NCI-H2227 (cell line): Measurements from ENCODE around the gene CENATAC.
"Not testable (repeated sequence)": the region's sequence is repeated elsewhere in the genome, so short reads cannot be mapped to it uniquely, and the experiment has no call there.

ENCODE experiments used
- DNase-seq: peaks from one replicate; lab custom pipeline; 2025; ENCODE audit not compliant: unreplicated experiment; lab: John Stamatoyannopoulos, UW

CENATAC gene

DNA sequence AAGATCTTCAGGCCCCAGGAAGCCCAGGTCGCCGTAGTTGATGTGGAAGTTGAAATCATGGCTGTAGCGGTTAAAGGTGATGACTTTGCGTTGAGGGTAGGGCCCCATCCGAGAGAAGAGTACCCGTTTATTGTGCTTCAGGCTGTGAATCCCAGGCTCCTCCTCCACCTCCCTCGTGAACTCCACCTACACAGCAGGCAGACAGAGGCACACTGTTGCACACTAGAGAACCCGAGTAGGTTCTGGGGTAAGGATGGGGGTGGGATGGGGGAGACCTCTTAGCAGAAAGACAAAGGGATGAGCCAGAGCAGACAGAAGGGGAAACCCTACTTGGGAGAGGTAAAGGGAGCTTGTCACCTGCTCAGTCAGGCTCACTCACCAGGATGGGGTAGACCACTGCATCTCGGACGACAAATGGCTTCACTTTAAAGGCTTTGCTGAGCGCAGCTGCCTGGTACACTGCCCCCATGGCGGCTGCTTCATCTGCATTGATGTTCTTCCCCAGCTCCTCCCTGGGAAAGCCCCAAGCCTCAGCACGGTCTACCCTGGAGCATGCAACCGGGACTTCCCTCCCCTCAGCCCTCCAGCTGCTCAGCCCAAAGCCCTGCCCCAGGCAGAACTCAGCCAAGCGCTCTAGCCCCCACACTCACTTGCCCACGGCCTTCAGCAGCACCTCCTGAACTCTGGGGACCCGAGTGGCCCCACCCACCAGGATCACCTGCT, 53.7 kb downstream of the CENATAC start:
- DNase-seq = no peak

DNA sequence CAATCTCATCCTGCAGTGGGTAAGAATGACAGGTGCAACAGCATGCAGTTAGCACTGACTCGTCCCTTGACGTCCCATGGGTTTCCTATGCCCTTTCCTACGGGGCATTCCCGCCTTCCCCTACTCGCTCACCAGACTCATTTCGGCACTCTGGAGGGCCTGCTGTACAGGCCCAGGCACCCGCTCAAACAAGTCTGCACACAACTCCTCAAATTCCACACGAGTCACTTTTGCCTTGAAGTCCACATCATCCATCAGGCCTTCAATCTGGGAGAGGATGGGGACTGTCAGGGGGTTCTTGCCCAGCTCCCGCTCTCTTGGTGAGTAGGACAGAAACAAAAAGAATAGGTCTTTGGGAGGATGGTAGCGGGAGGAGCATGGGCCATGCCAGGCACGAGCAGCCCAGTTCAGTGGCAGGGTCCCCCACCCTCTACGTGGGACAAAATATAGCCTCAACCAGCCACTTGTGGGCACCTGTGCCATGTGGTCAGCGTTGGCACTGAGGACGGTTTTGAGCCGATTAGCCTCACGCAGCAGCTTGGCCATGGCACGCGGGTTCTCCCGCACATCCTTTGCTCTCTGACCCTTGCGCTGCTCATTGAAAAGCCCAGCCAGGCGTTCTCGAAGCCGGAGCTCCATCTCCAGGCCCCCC, 54.4 kb downstream of the CENATAC start:
- DNase-seq = no peak

DNA sequence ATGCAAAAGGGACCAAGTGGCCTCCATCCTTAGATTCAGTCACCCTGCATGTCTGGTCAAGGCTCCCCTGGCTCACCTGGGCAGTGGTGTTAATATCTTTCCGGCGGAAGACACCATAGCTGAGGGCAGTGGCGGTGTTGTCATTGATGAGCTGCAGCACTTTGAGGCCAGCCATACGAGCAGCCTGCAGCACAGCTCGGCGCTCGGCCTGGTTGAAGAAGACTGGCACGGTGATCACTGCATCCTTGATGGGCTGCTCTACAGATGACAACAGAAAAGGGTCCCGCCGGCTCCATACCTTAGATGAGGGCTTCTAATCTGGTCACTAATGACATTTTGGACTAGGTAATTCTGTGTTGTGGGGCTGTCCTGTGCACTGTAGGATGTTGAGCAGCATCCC, 56.5 kb downstream of the CENATAC start:
- DNase-seq = no peak

DNA sequence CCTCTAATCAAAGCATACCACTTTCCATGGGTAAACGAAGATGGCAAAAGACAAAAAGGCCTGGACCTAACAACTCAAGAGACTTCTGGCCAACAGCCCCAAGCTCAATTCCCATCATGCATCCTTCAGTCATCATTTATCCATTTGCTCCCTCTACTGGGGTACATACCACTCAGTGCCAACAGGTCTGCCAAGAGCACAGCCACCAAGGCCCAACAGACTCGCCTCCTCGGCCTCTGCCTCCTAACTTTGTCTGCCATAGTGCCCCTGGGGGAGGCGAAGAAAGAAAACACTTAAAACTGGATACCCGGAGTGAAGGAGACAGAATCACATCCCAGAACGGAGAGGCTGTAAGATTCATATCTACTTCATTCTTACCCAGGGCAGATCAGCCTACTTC, 58.0 kb downstream of the CENATAC start:
- no peak for DNase-seq

DNA sequence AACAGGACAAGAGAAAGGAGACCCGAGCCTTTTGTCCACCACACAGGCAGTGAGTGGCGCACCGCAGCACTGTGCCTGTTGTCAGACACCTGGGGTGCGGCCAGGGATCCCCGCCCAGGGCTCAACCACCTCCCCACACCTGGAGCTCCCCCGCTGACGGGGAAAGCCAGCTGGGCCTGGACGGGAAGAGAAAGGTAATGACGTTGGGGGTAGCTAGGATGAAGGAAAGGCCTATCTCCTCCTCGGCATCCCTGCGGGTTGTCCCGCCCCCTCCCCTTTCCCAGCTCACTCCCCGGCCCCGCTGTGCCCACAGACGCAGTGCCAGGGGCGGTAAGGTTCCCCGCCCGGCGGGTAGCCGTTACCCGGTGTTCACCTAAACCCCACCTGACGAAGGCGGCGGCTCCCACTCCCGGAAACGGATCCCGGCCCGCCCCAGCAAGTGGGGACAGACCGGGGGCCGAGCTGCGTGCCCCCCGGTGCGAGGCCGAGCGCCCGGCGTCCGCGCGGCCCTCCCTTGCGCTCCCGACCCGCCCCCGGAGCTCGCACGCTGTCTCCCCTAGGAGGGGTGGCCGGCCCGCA, 58.6 kb downstream of the CENATAC start:
- DNase-seq = peak; percentile 42

DNA sequence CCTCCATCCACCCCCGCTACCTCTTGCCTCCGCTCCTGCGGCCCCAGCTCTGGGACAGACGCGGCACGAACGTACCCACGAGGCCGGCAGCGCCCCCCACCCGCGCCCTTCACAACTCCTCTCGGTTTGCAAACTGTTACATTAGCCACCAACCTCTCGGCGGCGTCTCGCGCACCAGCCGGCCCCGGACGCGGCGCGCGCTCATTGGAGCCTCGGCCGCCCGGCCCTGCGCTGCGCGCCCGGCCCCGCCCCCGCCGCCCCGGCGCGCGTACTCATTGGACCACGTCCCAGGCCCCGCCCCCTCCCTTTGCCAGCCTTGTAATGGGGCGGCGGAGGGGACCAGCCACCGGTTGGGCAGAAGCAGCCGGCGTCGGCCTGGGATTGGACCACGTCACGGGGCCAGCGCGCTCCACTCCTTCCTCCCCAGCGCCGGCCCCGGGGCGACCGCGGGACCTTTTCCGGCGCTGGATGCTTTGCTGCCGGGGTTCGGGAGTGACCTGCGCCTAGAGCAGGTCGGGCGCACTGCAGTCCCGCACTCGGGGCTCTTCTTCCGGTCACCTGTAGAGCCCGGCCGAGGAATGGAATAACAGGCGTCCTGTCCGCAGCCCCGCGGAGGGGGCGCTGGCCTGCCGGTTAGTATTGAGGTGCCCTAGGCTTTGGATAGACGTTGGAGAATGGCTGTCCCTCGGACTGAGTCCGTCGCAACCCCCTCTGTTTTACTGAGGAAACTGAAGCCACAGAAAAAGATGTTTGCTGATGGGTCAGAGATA, 59.2 kb downstream of the CENATAC start, which contains the start of gene HYOU1:
HYOU1 (minus strand) TSS at position 206 of the 770 bp plus-strand sequence. CDS start 1,045 bp downstream, outside the sequence.
- peak; percentile 95 for DNase-seq

DNA sequence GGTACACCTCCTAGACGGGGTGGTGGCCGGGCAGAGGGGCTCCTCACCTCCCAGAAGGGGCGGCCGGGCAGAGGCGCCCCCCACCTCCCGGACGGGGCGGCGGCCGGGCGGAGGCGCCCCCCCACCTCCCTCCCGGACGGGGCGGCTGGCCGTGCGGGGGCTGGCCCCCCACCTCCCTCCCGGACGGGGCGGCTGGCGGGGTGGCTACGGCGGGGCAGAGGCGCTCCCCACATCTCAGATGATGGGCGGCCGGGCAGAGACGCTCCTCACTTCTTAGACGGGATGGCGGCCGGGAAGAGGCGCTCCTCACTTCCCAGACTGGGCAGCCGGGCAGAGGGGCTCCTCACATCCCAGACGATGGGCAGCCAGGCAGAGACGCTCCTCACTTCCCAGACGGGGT, 61.2 kb downstream of the CENATAC start:
- not testable (repeated sequence) for DNase-seq

DNA sequence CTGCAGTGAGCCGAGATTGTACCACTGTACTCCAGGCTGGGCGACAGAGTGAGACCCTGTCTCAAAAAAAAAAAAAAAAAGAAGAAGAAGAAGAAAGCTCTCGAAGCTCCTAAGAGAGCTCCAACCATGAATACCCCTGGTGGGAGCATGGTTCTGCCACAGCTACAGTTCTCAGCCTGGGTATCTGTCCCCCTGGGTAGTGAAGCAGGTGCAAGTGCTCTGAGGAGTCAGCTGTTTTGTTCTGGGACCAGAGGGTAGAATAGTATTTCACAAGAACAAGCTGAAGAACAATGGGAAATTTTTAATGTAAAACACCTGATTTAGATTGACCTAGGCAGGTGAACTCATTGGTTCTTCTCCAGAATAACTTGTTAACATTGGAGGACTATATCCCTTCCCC, 63.3 kb downstream of the CENATAC start:
- no peak for DNase-seq

DNA sequence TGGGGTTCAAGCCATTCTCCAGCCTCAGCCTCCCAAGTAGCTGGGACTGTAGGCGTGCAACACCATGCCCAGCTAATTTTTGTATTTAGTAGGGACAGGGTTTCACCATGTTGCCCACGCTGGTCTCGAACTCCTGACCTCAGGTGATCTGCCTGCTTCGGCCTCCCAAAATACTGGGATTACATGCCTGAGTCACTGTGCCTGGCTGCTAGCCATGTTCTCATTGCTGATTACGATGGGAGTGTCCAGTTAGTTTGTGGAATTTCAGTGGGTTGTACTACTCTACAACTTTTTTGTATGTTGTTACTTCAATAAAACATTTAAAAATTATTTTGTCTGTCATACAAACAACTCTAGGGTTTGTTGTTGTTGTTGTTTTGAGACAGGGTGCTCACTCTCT, 64.8 kb downstream of the CENATAC start:
- DNase-seq = no peak

DNA sequence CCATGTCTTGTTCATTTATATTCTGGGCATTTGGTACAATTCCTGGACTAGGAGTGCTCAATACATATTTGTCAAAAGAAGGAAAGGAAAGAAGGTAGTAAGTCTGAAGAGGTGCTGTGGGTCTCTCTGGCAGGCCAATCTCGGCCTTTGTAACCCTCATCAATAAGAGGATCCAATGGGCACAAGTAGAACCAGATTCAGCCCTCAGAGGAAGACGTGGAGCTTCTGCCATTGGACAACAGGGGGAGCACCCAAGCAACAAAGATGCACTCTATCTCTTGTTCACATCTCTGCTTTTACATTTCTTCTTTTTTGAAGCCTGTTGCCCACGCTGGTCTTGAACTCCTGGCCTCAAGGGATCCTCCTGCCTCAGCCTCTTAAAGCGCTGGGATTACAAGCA, 67.4 kb downstream of the CENATAC start:
- DNase-seq = peak; percentile 41
